Measurements from ENCODE around the gene C1QTNF8.

The C1QTNF8 gene

DNA sequence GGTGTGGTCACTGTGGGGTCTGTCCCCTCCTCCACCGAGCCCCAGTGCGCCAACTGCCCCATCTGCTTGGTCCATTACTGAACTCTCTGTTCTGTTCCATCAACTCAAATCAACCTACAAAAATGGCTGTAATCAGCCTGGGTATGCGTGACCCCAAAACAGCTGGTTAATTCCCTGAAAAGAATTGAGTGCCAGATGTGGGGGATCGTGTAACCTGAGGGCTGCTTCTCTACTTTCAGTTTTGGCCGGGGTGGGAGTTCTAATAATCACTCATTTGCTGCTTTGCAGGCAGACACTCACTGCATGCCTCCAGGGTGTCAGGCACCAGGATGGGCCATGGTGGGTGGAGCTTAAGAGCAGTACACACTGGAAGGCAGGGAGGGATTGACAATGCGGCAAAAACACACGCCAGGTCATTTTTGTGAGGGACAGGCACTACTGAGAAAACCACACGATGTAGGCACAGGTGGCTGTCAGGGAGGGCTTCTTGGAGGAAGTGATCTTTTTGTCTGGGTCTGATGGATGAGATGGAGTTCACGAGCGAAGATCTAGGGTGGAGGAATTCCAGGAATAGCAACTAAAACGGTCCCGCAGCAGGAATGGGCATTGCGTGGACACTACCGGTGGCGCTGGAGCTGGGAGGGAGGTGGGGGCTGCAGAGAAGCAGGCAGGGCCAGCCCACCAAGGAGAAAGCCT is 53.8 kb downstream of the C1QTNF8 start:
- DNase-seq: no peak

DNA sequence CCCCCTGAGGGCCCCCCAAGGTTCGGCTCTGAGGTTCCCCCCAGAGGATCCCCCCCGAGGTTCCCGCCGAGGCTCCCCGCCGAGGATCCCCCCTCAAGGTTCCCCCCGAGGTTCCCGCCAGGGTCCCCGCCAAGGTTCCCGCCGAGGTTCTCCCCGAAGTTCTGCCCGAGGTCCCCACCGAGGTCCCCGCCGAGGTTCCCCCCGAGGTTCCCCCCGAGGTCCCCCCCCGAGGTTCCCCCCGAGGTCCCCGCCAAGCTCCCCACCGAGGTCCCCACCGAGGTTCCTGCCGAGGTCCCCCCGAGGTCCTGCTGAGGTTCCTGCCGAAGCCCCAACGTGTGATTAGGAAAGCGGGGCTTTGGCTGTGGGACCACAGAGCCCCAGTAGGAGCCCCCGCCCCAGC is 55.7 kb downstream of the C1QTNF8 start:
- DNase-seq: no peak

DNA sequence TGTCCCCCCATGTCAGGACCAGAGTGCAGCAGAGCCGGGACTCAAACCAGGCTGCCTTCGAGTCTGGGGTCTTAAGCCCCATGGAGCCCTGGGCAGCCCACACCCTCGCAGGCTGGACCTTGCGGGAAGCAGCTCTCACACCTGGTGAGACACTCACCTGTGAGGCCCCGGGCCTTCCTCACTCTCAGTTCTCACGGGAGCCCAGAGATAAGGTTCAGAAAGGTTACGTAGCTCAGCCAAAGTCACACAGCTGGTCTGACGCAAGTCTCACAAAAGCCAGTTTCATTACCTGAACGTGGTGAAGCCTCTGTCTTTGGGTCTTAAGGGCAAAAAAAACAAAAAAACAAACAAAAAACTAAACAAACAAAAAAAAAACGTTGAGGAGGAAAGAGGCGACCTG is 56.3 kb downstream of the C1QTNF8 start:
- DNase-seq: no peak

DNA sequence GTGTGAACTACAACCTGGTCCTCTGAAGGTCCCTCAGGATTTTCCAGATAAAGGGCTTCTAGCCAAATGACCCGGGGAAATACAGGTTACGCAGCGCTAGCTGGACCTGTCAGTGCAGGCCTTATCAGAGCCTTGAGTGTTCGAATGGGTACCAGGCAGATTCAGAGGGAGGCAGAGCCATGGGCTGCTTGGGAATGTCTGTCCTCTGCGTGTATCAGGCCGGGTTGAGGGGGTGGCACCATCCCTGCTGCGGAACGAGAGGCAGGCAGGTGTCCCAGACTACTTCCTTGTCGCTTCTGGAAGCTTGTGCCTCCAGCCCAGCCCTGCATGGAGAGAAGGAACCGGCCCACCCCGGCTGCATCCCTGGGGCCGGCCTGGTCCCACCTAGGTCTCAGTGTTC is 57.1 kb downstream of the C1QTNF8 start:
- no peak for DNase-seq
